HG02981 (cell line): ENCODE measurements around the gene CLCC1.
A peak's percentile ranks its signal among the peaks of the same experiment; 100 is the strongest.
"Not testable (repeated sequence)": the region's sequence is repeated elsewhere in the genome, so short reads cannot be mapped to it uniquely, and the experiment has no call there.

ENCODE experiments used
- ATAC-seq: cut with Tn5 transposase; IDR thresholded peaks from one replicate; pipeline ENCODE4 v1.9.1; 2021; ENCODE audit warnings: mild to moderate bottlenecking, moderate library complexity; ENCODE audit not compliant: unreplicated experiment

The CLCC1 gene, protein sequence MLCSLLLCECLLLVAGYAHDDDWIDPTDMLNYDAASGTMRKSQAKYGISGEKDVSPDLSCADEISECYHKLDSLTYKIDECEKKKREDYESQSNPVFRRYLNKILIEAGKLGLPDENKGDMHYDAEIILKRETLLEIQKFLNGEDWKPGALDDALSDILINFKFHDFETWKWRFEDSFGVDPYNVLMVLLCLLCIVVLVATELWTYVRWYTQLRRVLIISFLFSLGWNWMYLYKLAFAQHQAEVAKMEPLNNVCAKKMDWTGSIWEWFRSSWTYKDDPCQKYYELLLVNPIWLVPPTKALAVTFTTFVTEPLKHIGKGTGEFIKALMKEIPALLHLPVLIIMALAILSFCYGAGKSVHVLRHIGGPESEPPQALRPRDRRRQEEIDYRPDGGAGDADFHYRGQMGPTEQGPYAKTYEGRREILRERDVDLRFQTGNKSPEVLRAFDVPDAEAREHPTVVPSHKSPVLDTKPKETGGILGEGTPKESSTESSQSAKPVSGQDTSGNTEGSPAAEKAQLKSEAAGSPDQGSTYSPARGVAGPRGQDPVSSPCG

DNA sequence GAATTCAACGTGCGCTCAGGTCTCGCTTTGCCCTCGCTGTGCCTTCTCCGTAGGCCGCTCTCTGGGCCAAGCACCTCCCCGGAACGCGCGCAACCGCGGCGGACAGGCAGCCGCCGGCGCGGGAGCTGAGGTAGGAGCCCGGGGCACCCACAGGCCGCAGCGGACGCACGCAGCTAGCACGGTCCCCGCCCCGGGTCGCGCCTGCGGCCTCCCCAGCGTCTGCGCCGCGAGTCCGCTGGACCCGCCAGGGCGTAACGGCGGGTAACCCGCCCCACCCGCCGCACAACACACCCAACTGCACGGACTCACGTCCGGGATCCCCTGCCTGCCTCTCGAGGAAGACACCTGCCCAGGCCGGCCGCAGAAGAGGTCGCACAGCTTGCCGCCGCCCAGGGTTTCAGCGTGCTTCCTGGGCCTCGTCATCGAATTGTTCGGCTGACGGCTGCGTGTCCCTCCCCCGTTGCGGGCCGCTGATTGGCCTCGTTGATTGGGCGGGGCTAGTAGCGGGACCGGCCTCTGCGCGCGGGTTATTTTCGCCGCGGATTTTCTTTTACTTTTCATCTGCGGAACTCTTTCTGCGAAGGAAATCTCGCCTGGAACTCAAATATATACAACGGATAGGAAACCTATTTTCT, at the start of gene CLCC1:
TSS of gene CLCC1 (minus strand) at position 433 of the 635 bp plus-strand sequence. CDS start 13,047 bp downstream, outside the sequence.
- peak; percentile 91 for ATAC-seq

DNA sequence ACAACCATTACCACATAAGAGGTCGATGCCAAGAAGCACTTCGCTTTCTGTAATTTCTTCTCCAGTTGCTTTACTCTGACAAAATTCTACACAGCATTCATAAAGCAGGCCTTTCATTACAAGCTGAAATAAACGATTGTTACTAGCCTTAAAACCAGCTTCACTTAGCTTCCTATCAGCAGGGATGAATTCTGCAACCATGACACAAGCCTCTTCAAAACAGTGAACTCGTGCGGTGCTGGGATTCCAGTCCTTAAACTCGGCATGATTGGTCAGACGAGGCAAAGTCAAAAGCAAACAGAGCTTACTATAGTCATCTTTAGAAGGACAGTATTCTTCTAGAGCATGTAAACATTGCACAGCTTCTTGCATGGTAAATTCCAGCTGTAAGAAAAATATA, 48.1 kb upstream of the CLCC1 start:
- ATAC-seq, result no peak

DNA sequence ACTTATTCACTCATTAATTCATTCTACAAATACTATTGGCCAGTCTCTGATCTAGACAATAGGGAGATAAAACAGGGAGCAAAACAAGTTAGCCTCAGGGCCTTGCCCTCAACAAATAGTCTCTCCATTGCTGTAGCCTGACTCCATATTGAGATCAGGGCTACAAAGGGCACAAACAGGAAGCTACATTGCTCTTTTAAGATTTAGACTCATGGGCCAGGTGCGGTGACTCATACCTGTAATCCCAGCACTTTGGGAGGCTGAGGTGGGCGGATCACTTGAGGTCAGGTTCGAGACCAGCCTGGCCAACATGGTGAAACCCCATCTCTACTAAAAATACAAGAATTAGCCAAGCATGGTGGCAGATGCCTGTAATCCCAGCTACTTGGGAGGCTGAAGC, 33.3 kb upstream of the CLCC1 start:
- not testable (repeated sequence) for ATAC-seq

DNA sequence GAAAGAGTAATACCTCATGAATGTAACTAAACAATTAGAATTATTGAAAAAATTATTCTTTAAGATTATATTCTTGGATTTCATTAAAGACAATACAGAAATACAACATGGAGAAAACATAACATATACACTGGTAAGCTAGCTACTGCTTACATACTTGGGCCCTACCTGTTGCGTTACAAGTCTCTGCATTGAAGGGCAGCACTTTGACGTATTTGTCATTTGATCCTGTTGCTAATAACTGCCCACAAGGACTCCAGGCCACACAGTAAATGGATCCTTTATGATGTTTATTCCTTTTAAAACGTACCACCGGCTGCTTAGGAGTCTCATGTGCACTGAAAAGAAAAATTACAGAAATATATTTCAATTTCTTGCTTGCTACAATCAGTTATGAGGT, 19.8 kb upstream of the CLCC1 start:
- ATAC-seq, result no peak

DNA sequence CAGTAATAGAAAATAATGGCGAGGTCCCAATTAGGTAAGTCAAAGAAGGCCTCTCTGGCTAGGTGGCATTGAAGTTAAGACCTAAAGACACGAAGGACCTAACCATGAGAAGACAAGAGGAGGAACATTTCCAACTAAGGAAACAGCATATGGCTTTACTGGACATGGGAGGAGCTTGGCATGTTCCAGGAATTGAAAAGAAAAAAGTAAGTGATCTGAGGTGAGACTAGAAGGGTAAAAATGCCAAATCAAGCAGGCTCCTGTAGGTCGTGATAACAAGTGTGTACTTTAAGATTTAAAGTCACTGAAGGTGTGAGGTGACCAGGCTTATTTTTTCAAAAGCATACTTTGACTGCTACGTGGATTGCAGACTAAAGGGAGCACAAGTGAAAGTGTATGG, 13.4 kb upstream of the CLCC1 start:
- no peak for ATAC-seq

DNA sequence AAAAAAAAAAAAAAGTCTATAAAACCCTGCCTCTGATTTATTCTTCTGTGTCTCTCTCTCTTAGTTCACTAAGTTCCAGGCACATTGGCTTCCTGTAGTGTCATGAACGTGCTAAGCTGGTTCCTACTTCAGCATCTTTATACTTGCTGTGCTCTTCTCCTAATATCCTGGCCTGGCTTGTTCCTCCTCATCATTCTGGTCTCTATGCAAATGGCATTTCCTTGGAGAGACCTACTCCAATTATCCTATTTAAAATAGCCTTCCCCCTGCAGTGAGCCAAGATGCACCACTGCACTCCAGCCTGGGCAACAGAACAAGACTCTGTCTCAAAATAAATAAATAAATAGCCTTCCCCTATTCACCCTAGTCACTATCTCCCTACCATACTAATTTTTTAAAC, 9.7 kb upstream of the CLCC1 start:
- no peak for ATAC-seq

DNA sequence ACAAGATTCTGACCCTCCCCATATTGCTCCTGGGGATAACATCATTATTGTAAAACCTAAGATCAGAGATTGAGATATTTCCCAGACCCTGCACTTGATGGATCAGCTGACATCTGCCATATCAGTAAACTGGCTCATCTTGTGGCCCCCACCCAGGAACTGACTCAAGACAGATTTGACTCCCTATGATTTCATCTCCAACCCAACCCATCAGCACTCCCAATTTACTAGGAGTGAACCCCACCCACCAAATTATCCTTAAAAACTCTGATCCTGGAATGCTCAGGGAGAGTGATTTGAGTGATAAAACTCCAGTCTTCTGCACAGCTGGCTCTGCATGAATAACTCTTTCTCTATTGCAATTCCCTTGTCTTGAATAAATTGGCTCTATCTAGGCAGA, 6.1 kb upstream of the CLCC1 start:
- ATAC-seq, result no peak

DNA sequence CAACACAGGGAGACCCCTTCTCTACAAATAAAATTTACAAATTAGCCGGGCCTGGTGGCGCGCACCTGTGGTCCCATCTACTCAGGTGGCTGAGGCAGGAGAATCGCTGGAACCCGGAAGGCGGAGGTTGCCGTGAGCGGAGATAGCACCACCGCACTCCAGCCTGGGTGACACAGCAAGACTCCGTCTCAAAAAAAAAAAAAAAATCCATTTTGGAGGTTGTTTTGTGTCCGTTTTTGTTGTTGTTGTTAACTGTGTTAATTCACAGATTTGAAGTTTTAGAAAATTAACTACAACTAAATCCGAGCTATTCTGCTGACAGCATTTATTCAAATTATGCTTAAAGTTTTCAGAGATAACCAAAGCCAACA, 618 bp downstream of the CLCC1 start:
- peak; percentile 13 for ATAC-seq

DNA sequence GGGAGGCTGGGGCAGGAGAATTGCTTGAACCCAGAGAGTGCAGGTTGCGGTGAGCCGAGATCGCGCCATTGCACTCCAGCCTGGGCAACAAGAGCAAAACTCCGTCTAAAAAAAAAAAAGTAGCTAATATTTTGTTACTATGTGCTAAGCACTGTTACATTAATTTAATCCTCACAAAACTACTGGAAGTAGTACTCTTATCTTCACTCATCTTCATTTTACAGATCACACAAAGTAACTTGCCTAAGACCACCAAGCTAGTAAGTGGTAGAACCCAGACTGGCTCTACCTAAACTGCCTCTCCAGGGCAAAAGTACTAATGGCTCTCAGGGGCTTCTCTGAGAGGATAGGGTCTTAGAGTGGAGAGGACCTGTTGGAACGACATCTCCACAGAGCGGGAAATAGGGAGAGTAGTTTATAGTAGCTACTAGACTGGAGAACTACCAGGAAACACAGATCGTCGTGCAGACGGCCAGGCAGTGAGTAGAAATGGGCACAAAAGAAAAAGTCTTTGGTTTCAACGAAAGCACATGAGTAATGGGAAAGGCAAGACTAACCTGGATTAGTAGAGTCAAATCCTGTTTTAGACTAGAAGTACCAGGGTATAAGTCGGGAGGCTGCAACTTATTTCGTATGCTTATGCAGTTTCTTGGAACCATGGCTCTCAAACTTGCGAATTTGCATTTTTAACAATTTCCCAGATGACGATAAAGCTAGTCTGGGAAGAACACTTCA, 1.4 kb downstream of the CLCC1 start:
- no peak for ATAC-seq

DNA sequence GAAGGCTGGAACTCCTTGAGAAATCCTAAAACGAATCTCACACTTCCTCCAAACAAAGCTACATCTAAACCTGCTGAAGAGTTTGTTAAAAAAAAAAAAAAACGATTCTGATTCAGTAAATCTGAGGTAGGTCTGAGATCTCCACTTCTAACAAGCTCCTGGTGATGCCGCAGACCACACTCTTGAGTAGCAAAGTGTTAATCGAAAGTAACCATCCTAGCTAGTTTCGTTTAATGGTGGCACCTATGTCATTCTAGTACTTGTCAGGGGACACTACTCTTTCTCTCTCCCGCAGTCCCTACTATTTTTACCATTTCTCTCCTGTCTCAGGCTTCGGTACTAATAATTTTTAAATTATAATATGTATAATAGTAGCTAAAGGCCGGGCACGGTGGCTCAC, 2.1 kb downstream of the CLCC1 start:
- no peak for ATAC-seq

DNA sequence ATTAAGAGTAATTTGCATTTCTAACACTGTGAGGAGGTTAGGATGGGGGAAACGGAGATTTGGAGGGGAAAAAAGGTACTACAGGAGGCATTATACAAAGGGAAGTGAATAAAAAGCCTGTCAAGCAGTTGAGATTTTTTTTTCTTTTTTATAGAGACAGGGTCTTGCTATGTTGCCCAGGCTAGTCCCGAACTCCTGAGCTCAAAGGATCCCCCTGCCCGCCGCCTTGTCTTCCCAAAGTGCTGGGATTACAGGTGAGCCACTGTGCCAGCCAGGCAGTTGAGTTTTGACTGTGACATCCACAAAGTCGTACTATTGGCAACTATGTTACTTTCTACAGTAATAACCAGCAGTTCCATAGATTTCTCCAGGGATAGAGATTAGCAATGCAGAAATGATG, 2.6 kb downstream of the CLCC1 start:
- no peak for ATAC-seq

DNA sequence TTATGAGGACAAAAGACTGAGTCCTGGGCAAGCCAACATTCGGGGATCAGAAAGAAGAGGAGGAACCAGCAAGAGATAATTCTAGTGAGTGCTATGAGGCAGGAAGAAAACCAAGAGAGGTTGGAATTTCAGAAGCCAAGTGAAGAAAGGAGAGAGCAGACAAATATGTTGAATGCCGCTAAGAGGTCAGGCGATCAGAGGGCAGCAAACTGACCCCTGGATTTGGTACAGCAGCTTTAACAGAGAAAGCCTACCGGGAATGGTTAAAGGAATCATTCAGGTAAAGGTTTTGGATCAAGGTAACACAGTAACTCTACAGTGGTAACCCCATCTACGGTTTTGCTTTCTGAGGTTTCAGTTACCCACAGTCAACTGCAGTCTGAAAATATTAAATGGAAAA, 5.4 kb downstream of the CLCC1 start:
- ATAC-seq, result no peak

DNA sequence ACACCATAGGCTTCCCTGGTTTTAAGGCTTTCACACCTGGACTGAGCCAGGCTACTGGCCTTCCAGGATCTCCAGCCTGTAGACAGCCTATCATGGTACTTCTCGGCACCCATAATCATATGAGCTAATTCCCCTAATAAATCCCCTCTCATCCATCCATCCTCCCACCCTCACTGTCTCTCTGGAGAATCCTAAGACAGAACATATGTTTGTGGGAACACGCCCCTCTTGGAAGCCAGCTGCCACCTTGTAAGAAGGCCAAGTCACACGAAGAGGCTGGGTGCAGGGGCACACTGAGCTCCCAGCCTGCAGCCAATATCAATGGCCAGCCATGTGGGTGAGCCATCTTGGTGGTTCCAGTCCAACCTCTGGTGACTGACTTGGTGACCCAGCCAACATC, 7.4 kb downstream of the CLCC1 start:
- ATAC-seq, result no peak

DNA sequence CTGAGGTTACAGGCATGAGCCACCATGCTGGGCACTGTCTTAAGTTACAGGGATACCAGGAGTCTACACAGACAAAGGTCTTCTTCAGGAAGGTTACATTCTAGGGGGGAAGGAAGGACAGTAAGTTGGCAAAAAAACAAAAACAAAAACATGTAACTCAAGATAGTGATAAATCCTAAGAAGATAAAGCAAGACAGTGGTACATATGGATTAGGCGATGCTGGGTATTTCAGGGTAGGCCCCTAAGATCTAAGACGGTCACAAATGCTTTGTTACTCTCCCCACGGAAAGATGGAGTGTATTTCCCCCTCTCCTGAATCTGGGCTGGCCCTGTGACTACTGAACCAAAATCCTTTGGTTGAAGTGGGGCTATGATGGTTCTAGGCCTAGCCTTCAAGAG, 8.2 kb downstream of the CLCC1 start:
- no peak for ATAC-seq

DNA sequence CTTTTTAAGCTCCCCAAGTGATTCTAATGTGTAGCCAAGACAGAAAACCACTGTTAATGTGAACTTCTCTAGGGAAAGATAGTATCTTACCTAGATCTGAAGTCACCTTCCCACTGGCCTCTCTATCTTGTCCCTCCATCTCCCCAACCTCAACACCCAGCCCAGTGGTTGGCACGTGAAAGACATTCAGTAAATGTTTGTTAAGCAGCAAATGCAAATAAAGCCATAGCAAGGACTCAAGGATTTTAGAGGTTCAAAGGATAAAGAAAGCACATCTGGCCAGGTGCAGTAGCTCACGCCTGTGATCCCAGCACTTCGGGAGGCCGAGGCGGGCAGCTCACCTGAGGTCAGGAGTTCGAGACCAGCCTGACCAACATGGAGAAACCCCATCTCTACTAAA, 9.8 kb downstream of the CLCC1 start:
- ATAC-seq, result no peak

DNA sequence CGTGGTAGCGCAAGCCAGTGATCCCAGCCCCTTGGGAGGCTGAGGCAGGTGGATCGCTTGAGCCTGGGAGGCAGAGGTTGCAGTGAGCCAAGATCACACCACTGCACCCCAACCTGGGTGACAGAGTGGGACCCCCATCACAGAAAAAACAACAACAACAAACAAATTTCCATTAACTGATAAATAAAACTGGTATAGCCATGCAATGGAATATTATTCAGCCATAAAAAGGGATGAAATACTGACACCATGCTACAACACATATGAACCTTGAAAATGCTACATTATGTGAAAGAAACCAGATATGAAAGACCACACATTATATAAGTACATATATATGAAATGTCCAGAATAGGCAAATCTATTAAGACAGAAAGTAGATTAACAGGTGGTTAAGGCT, 12.0 kb downstream of the CLCC1 start:
- ATAC-seq, result no peak

DNA sequence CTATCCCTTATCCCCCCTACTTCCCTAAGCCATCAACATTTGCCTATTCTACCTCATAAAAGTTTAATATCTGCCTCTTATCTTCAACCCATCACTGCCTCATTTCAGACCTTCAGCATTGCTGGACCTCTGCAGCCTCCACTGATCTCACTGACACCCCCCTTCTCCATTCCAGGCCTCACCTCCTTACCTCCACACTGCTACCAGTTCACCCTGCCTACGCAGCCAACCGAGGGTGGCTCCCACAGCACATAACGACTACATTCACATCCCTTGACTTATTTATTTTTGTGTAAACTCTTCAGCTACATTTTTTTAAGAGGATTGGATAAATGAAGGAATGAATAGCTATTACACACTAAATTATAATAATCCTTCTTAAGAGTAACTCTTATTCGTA, 14.2 kb downstream of the CLCC1 start:
- ATAC-seq, result no peak

DNA sequence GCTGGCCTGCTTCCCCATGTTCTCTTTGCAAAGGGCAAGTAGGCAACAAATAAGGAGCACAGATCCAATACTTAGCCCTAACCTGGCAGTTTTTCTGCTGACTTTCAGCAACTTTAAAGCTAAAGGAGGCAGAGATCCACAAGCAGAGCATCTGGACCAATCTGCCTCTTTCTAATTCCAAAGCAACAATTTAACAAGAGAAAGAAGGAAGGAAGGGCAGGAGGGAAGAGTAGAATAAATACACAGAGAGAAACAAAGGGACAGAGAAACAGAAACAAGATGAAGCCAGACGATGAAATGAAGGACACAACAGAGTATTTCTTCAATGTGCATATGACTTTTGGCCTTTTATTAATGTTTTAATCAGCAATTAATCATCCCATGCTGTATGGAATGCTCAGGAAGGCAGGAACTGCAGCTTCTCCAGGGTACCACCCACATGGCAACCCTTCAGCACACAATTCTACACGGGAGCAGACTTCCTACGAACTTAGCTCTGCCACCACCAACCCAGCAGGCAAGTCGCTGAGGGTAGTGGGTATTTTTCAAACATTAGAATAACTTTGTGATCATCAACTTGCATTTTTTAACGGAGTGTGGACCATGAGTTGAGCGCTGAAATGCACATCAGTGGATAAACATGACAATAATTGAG, 15.3 kb downstream of the CLCC1 start:
- no peak for ATAC-seq

DNA sequence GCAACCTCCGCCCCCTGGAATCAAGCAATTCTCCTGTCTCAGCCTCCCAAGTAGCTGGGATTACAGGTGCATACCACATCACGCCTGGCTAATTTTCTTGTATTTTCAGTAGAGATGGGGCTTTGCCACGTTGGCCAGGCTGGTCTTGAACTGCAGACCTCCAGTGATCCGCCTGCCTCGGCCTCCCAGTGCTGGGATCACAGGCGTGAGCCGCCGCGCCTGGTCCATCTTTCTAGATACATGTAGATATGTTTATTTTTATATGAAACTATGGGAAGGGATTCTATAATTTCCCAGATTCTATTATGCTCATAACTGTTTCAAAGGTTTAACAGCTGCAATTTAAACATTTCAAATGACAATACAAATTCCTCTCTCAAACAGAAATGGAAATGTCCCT, 27.1 kb downstream of the CLCC1 start:
- ATAC-seq, result no peak

DNA sequence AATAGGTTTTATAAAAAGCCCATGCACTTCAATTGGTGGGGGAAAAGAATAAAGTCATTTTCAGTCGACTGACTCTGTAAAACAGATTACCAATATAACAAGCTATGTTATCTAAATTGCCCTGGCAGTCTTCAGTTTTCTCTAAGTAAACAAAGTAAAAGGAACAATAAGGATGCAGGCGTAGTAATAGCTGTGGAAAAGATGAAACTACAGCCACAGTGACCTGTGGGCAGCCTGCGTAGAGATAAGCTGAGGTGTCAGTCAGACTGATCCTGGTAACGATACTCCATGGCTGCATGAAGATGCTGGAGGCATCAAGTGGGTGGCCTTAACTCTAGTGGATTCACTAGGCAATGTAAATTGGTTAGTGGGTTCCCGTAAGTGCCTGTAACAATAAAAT, 29.3 kb downstream of the CLCC1 start:
- ATAC-seq, result no peak

DNA sequence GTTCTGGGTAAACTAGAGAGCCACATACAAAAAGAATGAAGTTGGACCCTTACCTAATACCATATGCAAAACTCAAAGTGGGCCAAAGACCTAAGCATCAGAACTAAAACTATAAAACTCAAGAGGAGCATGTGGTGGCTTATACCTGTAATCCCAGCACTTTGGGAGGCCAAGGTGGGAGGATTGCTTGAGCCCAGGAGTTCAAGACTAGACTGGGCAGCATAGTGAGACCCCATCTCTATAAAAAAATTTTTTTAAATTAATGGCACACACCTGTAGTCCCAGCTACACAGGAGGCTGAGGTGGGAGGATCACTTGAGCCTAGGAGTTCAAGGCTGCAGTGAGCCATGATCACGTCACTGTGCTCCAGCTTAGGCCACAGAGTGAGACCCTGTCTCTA, 35.7 kb downstream of the CLCC1 start:
- ATAC-seq, result not testable (repeated sequence)
